Measurements from ENCODE around the gene KMT2A.

- TF ChIP-seq CTCF (IDR thresholded peaks at IDR 0.05) (no peak), POLR2A (IDR thresholded peaks at IDR 0.05) (no peak)
Measured at GRCh38 chr11:118514103-118514502, 77.8 kb downstream of the KMT2A start.

All from thyroid gland (tissue), 4 donors.